ENCODE measurements around the gene TICAM1.
"Not testable (repeated sequence)": the region's sequence is repeated elsewhere in the genome, so short reads cannot be mapped to it uniquely, and the experiment has no call there.

The TICAM1 gene

DNA sequence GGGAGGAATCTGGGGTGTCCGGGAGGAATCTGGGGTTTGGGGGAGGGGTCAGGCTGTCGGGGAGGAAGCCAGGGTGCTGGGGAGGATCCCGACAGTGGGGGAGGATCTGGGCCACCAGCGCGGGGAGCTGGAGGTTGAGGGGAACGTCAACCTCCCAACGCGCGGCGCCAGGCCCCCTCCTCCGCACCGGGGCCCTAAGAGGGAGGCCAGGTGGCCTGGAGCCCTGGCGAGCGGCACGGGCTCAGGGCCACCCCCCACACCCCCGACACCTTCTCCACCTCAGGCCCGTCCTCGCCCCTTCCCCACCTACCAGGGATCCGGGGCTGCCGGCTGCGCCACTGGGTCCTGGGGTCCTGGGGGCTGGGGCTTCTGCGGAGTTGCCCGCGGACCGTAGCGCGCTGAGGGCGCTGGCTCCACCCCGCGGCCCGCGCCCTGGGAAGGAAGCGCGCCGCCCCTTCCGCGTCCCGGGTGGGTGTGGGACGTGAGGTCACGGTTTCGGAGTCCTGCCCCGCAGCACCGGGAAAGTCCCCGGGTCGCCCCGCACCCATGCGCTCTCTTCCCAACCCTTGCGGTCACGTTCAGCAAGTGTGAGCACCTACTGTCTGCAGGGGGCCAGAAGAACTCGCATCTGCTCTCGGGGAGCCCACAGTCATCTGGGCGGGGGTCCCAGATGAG is at the start of gene TICAM1:
Gene TICAM1 (minus strand): TSS at position 409 of the 675 bp plus-strand sequence. CDS start 13,335 bp downstream, outside the sequence.
- DNase-seq = peak; percentile 4 to 8

DNA sequence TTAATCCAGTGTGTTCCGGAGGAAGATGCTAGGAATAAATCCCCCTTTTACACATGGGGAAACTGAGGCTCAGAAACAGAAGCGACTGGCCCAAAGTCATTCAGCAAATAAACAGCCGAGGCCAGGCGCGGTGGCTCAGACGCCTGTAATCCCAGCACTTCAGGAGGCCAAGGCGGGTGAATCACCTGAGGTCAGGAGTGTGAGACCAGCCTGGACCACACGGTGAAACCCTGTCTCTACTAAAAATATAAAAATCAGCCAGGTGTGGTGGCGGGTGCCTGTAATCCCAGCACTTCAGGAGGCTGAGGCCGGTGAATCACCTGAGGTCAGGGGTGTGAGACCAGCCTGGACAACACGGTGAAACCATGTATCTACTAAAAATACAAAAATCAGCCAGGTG is 47.5 kb upstream of the TICAM1 start:
- DNase-seq = no peak

DNA sequence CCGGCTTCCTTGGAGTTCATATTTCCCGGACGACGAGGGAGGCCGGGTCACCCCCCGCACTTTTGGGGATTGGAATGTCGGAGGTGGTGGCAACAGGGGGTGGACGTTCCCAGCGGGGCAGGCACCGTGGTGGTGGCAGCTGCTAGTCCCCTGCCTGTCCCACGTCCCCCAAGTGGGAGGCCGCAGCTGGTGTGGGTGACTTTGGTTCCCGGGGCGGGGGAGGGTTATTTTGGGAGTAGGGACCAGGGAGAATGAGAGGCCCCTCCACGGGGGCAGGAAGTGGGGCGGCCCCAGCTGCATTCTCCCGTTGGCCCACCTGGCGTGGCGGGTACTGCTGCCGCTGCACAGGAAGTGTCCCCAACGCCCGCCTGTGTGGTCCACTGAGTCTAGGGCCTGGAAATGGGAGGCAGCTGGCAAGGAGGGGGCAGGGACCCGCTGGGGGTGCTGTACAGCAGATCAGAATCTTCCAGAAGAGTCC is 47.0 kb upstream of the TICAM1 start:
- DNase-seq = no peak

DNA sequence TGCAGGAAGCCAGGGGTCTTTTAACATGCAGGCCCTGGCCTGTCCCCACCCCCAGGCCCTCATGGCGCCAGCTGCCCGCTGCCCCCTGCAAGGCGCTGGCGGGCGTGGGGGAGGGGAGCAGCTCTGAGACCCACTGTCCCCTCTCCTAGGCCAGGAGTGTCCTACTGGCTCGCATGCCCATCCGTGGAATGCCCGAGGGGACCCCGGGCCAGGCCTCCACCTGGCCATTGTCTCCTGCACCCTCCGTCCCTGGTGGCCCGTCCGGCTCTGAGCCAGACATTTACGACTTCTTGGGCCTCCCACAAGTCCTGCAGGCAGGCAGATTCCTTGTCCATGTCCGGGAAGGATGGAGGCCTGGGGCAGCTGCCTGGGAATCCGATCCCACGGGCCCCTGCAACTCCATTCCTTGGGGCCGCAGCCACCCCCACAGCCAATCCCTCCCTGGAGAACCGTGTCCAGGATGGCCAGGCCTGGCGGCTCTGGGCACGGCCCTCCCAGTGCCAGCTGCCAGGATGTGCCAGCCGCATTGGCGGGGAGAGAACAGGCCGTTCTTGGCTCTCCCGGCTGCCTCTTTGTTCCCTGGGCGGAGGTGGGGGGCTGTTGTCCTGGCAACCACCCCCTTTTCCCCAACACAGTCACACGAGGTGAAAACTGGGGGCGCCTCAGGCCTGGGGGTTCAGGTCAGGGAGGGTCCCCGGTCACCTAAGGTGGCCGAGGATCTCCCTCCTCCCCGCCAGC is 46.4 kb upstream of the TICAM1 start:
- DNase-seq = no peak

DNA sequence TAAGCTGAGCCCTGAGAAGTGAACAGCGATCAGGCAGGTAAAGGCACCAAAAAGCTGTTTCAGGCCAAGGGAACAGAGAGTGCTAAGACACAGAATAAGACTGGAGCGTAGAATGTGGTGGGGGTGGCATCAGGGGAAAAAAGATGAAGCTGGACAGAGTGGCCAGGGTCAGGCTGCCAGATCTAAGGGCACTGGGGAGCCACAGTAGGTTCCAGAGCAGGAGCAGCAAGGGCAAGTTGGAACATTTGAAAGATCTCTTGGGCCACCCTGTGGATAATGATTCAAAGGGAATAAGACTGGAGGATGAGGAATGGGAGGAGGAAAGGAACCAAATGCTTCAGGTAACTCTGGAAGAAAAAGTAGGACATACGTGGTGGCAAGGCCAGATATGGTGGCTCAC is 42.4 kb upstream of the TICAM1 start:
- DNase-seq = no peak

DNA sequence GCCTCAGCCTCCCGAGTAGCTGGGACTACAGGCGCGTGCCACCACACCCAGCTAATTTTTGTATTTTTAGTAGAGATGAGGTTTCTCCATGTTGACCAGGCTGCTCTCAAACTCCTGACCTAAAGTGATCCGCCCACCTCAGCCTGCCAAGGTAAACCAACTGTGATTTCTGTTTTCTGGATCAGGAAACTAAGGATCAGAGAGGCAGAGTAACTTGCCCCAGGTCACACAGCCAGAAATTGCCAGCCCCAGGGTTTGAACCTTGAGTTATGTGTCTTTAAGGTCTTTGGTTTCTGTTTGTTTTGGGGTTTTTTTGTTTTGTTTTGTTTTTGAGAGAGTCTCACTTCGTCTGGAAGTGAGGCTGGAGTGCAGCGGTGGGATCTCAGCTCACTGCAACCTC is 40.2 kb upstream of the TICAM1 start:
- DNase-seq = no peak

DNA sequence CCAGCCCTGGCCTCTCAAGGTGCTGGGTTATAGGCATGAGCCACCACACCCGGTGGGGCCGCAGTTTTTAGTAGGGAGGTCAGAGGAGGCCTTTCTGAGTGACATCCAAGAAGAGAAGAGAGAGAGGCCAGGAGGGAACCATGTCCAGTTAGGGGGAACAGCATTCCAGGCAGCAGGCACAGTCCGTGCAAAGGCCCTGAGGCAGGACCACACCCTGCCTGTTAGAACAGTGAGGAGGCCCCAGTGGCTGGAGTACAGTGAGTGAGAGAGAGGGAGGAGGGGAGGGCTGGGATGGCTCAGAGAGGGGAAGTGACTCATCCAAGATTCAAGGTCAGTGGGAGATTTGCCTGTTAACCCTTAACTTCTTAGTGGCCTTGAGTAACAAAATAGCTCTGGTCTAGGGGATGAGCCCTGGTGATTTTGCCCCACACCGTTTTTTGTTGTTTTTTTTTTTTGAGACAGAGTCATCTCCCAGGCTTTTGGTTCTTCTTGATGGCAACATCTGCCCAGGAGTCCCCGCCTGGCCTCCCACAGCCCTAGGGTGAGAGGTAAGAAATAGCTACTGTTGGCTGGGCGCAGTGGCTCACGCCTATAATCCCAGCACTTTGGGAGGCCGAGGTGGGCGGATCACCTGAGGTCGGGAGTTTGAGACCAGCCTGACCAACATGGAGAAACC is 38.7 kb upstream of the TICAM1 start:
- DNase-seq = no peak

DNA sequence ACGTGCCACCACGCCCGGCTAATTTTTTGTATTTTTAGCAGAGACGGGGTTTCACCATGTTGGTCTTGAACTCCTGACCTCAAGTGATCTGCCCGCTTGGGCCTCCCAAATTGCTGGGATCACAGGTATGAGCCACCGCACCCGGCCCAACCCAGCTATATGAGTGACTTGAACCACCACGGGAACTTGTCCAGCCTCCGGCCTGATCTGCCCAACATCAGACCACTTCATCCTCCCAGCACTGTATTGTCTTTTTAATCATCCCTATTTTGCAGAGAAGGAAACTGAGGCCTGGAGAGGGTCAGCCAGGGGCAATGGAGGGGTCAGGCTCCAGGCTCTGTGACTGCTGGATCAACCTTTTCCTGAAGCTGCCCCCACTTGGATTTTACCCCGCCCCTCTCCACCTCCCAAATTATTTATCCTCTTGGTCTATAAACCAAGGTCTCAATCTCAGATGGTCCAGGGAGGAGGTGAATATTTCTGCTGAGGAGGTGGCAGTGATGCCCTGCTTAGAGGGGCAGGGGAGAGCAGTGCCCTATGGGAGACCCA is 36.8 kb upstream of the TICAM1 start:
- no peak for DNase-seq

DNA sequence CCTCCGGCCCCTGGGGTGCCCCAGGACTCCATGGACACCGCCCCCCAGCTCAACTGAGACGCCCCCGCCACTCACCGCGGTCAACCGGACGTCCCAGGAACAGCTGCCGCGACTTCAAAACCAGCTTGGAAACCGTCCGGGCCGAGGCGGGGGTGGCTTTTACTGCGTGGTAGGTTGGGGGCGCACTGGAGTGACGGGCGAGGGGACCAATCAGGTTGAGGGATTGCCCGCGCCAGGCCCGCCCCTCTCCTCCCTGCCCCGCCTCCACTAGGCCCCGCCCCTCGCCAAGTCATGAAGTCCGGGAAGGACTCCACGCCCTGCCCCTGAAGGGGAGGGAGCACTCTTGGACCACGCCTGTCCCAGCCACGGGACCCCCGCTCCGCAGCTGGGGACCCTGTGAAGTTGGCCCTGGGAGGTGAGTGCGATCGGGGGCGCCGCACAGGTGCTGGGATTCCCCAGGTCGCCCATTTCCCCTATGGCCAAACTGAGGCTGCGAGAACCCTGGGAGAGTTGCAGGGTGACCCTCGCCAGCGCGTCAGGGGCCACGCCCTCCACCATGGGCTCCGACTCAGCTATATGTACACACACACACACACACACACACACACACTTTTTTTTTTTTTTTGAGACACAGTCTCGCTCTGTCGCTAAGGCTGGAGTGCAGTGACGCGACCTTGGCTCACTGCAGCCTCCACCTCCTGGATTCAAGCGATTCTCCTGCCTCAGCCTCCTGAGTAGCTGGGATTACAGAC is 36.2 kb upstream of the TICAM1 start, which contains the start of gene PLIN3:
Gene PLIN3 (minus strand): TSS at position 134 of the 752 bp plus-strand sequence. CDS start 6,273 bp downstream, outside the sequence.
- peak; percentile 12 to 34 for DNase-seq

DNA sequence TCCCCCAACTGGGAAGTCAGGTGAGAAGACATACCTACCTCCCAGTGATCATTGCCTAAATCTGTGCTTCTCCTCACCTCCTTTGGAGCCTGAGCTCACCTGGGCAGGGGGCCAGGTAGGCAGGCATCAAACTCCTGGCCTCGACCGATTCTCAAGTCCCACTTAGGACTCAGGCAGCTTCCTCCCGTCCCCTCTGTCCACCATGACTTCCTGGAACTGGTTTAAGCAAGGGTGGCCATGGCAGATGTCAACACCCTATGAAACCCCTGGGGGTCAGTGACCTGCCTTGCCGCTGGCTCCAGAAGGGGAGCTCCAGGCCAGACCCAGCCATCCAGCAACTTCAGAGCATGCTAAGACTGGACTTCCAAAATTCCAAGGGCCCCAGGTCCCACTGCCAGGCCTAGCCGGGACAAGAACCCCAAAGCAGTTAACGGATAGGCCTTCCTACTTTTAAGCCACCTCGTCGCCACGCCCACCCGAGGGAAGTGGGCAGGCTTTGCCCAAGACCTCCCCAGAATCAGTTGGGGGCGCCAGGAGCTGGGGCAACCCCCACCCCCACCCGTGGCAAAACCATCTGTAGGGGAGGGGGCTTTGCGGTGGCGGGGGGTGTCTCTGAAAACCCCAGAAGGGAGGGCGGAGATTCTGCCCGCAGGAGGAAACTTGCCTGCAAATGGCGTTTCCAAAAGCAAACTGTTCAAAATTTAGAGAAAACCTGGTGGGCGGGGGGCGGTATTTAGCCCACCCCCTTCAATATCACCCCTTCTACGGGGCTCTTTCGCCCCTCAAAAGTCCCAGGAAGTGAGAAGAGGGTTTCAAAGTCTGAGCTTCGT is 35.3 kb upstream of the TICAM1 start:
- DNase-seq = no peak

DNA sequence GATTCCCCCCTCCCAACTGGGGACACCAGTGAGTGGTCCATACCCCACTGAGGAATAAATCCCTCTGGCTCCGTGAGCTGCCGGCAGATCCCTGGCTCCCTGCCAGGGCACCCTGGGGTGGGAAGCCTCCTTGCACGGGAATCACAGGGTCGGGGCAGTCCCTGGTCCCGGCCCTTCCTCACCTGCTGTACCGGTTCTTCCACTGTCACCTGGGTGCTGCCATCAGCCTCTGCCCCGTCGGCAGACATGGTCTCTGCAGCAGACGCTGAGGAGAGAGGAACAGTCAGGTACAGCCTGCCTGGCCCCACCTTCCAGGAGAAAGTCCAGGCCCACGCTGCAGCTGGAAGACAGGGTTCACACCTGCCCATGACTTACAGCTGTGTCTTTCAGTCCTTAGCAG is 29.6 kb upstream of the TICAM1 start:
- DNase-seq = no peak

DNA sequence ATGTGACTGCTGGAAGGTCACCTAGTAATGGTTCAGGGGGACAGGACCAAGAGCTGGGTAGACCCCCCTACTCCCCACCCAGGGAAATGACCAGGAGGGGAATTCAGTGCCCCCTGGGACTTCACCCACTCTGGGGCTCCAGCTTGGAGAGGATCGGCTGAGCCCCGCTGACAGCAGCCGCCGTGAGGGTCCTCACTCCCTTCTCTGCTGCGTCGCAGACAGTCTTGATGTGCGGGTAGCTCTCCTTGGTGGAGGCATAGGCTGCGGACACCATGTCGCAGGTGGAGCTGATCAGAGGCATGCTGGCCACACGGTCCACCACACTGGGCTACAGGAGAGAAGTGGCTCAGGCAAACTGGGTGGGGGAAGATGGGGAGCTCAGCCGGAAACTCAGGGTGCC is 28.2 kb upstream of the TICAM1 start:
- no peak for DNase-seq

DNA sequence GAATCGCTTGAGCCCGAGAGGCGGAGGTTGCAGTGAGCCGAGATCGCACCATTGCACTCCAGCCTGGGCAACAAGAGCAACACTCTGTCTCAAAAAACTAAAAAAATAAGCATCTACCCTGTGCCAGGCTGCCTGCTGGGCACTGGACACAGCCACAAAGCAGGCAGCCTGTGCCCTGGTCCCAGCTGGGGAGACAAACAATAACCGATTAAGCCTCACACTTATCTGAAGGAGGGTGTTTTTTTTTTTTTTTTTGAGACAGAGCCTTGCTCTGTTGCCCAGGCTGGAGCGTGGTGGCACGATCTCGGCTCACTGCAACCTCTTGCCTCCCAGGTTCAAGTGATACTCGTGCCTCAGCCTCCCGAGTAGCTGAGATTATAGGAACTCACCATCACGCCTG is 25.0 kb upstream of the TICAM1 start:
- DNase-seq = not testable (repeated sequence)

DNA sequence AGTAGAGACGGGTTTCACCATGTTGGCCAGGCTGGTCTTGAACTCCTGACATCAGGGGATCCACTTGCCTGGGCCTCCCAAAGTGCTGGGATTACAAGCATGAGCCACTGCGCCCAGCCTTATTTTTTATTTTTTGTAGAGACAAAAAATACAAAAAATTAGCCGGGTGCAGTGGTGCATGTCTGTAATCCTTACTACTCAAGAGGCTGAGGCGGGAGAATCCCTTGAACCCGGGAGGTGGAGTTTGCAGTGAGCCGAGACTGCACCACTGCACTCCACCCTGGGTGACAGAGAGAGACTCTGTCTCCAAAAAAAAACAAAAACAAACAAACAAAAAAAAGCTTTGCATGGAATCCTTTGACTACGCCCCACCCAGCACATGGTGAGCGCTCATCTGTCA is 22.0 kb upstream of the TICAM1 start:
- DNase-seq = not testable (repeated sequence)

DNA sequence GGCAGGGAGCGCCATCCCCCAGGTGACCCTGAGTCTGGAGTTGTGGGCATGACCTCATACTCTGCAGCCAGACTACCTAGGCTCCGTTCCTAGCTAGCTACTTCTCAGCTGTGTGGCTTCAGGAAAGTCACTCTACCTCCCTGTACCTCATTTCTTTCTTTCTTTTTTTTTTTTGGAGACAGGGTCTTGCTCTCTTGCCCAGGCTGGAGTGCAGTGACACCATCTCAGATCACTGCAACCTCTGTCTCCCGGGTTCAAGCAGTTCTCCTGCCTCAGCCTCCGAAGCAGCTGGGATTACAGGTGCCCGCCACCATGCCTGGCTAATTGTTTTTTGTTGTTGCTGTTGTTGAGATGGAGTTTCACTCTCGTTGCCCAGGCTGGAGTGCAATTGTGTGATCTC is 21.0 kb upstream of the TICAM1 start:
- no peak for DNase-seq

DNA sequence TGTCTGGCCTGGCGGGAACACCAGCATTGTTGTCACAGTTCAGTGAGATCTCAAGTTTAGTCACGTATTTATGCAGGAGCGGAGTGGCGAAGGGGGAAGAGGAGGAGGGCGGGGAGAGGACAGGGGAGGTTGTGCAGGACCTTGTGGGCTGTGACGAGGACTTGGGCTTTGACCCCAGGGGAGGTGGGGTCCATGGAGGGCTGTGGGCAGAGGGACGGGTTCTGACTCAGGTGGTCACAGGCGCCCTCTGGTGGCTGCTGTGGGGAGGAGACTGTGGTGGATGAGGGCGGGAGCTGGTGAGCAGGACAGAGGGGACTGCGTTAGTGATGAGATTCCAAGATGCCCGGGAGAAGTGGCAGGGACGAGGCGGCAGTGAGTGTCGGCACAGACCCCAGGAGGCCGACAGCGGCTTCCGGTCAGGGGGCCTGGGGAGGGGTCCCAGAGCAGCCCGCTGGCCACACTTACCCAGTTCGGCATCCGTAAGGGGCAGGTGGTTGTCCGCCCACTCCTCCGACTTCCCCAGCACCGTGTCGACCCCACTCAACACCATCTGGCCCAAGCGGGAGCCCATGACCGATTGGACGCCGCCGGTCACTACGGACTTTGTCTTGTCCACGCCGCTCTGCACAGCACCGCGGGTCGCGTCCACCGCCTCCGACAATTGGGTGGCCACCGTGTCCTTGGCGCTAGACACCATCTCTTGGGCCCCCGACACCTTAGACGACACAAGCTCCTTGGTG is 20.2 kb upstream of the TICAM1 start:
- peak; percentile 46 to 48 for DNase-seq

DNA sequence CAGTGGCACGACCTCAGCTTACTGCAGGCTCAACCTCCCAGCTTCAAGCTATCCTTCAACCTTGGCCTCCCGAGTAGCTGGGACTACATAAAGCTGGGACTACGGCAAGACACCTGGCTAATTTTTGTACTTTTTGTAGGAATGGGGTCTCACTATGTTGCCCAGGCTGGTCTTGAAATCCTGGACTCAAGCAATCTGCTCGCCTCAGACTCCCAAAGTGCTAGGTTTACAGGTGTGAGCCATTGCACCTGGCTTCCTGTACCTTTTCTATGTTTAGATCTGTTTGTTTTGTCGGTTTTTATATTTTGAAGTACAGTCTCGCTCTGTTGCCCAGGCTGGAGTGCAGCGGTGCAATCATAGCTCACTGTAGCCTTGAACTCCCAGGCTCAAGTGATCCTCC is 17.5 kb upstream of the TICAM1 start:
- no peak for DNase-seq

DNA sequence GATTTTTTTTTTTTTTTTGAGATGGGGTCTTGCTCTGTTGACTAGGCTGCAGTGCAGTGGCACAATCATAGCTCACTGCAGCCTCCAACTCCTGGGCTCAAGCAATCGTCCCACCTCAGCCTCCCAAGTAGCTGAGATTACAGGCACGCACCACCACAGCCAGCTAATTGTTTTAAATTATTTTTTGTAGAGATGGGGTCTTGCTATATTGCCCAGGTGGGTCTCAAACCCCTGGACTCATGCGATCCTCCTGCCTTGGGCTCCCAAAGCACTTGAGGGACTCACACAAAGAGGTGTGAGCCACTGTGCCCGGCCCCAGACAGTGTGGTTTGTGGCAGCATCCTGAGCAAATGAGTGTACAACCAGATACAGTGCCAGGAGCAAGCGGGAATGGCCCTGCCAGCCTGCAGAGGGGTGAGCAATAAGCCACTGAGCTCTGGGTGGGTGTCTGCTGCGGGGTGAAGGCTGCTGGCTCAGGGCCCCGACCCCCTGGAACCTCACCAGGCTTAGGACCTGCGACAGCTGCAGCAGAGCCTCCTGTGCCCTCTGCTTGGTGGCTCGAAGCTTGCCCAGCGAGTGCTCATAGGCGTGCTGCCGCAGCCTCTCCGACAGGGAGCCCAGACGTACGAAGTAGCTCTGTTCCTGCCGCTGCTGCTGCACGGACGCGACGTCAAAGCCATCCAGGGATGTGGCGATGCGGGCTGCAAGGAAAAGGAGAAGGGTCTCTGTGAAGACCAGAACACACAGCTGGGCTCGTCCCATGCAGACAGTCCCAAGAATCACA is 15.9 kb upstream of the TICAM1 start:
- no peak for DNase-seq

DNA sequence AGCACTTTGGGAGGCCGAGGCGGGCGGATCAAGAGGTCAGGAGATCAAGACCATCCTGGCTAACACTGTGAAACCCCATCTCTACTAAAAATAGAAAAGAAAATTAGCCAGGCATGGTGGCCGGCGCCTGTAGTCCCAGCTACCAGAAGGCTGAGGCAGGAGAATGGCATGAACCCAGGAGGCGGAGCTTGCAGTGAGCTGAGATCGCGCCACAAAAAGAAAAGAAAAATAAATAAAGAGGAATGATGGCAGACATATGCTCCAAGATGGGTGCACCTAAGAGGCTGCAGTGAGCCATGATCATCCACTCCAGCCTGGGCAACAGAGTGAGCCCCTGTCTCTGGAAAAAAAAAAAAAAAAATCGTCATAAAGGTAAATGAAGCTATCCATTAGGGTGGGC is 14.5 kb upstream of the TICAM1 start:
- not testable (repeated sequence) for DNase-seq

Measured in NCI-H1930 (cell line).